Measurements from ENCODE around the gene KRTAP5-9.

GRCh38 chr11:71537537-71537936, 10.7 kb upstream of the KRTAP5-9 start:
- TF ChIP-seq, protein P1, sequence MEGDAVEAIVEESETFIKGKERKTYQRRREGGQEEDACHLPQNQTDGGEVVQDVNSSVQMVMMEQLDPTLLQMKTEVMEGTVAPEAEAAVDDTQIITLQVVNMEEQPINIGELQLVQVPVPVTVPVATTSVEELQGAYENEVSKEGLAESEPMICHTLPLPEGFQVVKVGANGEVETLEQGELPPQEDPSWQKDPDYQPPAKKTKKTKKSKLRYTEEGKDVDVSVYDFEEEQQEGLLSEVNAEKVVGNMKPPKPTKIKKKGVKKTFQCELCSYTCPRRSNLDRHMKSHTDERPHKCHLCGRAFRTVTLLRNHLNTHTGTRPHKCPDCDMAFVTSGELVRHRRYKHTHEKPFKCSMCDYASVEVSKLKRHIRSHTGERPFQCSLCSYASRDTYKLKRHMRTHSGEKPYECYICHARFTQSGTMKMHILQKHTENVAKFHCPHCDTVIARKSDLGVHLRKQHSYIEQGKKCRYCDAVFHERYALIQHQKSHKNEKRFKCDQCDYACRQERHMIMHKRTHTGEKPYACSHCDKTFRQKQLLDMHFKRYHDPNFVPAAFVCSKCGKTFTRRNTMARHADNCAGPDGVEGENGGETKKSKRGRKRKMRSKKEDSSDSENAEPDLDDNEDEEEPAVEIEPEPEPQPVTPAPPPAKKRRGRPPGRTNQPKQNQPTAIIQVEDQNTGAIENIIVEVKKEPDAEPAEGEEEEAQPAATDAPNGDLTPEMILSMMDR (IDR thresholded peaks at IDR 0.05): no peak
- TF ChIP-seq POLR2A (IDR thresholded peaks at IDR 0.05; ENCODE audit: low read depth): no peak
- TF ChIP-seq POLR2AphosphoS5 (IDR thresholded peaks at IDR 0.05): no peak
- no peak for TF ChIP-seq EP300 (IDR thresholded peaks at IDR 0.05)
